Omental fat pad (tissue), 4 donors: ENCODE results near the gene STK40. TPM values are rescaled to one million over a fixed set of nuclear protein-coding genes. Genes with fewer than 3 reads are reported as not detected.

Experiments
- ATAC-seq: fragments of 150-250 bp; one replicate; pipeline ENCODE4 v1.9.1; 2016; ENCODE audit warnings: mild to moderate bottlenecking, moderate library complexity; ENCODE audit not compliant: low FRiP score
- DNase-seq: peaks from one replicate; pipeline ENCODE4 v3.0.0-alpha.2; 2019; ENCODE audit warnings: low spot score
- CTCF ChIP-seq, 3 donors: fragments of 450-650 bp; IDR thresholded peaks; one replicate each; pipeline ENCODE4 v1.5.1; 2016 to 2017; ENCODE audit warnings: antibody characterized with exemption in 3 of 3, mild to moderate bottlenecking in 3 of 3, moderate library complexity in 2 of 3
- total RNA-seq, 4 donors: library from RNA; depleted of rRNA; stranded (reverse); fragments of >200 nt; gene quantifications; one replicate each; pipeline ENCODE4 v1.1.0, GENCODE V29; 2016

STK40 gene
- total RNA-seq, 4 donors from 2014 or later: 36.1 to 75.5 (median 47.3) TPM

GRCh38 chr1:36339615-36340014 lies 46.1 kb downstream of the STK40 start:
- DNase-seq: no peak
- no peak for ATAC-seq
- TF ChIP-seq CTCF (IDR thresholded peaks at IDR 0.05): no peak

GRCh38 chr1:36339215-36339614 lies 46.5 kb downstream of the STK40 start:
- DNase-seq: no peak
- TF ChIP-seq CTCF (IDR thresholded peaks at IDR 0.05): no peak
- no peak for ATAC-seq

- no peak for TF ChIP-seq CTCF (IDR thresholded peaks at IDR 0.05)
- no peak for DNase-seq
- no peak for ATAC-seq
These were observed 47.9 kb downstream of the STK40 start for GRCh38 chr1:36337830-36338229.

- TF ChIP-seq CTCF (IDR thresholded peaks at IDR 0.05): no peak
- DNase-seq (no peak), ATAC-seq (no peak)
These were observed 54.8 kb downstream of the STK40 start for GRCh38 chr1:36330940-36331339.

- no peak for TF ChIP-seq CTCF (IDR thresholded peaks at IDR 0.05)
- no peak for ATAC-seq
- no peak for DNase-seq
These were observed 55.9 kb downstream of the STK40 start for GRCh38 chr1:36329817-36330216.

- TF ChIP-seq CTCF (IDR thresholded peaks at IDR 0.05): no peak
- no peak for ATAC-seq
- DNase-seq: no peak
These were observed 57.0 kb downstream of the STK40 start for GRCh38 chr1:36328713-36329112.

GRCh38 chr1:36328088-36328480 lies 57.6 kb downstream of the STK40 start:
- TF ChIP-seq CTCF (IDR thresholded peaks at IDR 0.05): no peak
- DNase-seq (no peak), ATAC-seq (no peak)
